GM10266 (cell line): Measurements from ENCODE around the gene INO80.

Experiments used
- DNase-seq: peaks from one replicate; pipeline ENCODE4 v3.0.0; 2012; ENCODE audit errors: extremely low spot score
- CTCF ChIP-seq: IDR thresholded peaks from 2 replicates; pipeline ENCODE4 v1.5.1; 2012; ENCODE audit warnings: mild to moderate bottlenecking, low read depth; ENCODE audit not compliant: control insufficient read depth, insufficient read depth; ENCODE audit errors: missing control alignments

Gene INO80

GRCh38 chr15:40990789-40991188, 125.3 kb downstream of the INO80 start:
- no peak for TF ChIP-seq CTCF
- DNase-seq, result no peak

GRCh38 chr15:40990080-40990479, 126.0 kb downstream of the INO80 start:
- no peak for TF ChIP-seq CTCF
- no peak for DNase-seq

DNA sequence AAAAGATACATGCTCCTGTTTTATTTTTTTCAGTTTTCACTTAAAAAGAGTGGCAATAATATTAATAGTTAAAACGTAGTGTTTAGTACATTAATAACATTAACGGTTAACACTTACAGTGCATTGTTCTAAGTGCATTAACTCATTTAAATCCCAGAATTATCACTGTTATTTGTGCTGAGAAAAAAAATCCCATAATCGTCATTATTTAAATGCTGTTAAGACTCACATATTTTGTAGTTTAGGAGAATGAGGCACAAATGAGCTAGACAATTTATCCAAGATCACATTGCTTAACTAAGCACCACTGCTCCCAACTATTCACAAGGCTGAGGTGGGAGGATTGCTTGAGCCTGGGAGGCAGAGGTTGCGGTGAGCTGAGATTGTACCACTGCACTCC, 127.9 kb downstream of the INO80 start:
- TF ChIP-seq CTCF, result no peak
- DNase-seq, result no peak

DNA sequence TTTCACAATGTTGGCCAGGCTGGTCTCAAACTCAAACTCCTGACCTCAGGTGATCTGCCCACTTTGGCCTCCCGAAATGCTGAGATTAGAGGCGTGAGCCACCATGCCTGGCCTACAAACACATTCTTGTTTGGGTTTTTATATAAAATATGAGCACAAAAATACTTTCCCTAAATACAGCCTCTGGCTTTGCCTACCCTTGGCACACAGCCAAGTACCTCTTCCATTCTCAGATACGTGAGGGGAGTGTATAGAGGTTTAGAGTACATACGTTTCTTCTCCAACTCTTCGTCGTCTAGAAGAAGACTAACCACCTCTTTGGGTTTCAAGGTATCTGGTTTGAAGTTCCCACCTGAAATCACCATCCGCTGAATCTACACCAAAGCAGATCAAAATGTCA, 129.3 kb downstream of the INO80 start:
- no peak for TF ChIP-seq CTCF

GRCh38 chr15:40985541-40986330, 130.3 kb downstream of the INO80 start:
- no peak for TF ChIP-seq CTCF
- no peak for DNase-seq

More for the DNA sequence above, 129.3 kb downstream of the INO80 start:
- no peak for DNase-seq

DNA sequence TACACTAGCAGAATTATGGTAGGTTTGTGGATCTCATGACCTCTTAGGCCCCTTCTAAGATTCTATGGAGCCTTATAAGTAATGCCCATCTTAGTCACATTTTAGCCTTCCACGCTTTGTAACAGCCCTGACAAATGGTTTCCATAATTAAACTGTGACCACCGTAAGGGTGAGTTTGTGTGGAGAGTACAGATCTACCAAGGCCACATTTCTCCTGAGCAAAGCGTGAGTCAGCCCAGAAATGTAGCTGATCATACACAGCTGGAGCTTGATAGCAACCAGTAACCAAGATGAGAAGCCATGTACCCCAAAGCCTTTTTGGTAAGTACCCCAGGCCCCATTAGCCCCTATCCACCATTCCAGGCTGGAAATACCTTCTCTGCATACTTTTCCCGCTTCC, 131.1 kb downstream of the INO80 start:
- no peak for DNase-seq
- TF ChIP-seq CTCF, result no peak

GRCh38 chr15:40984406-40984805, 131.7 kb downstream of the INO80 start:
- TF ChIP-seq CTCF, result no peak
- DNase-seq, result no peak
